NB4 (cell line): ENCODE data around the gene SNX22.

Experiments
- CTCF ChIP-seq: IDR thresholded peaks from one replicate; pipeline ENCODE4 v1.5.1; 2012; ENCODE audit warnings: low read depth, low read length
- MYC ChIP-seq: IDR thresholded peaks from 2 replicates; pipeline ENCODE4 v1.6.1; 2011; ENCODE audit warnings: low read depth, low read length
- POLR2A ChIP-seq: IDR thresholded peaks from 2 replicates; pipeline ENCODE4 v1.6.1; 2011; ENCODE audit warnings: mild to moderate bottlenecking; ENCODE audit not compliant: insufficient read length; ENCODE audit errors: extremely low read depth

DNA sequence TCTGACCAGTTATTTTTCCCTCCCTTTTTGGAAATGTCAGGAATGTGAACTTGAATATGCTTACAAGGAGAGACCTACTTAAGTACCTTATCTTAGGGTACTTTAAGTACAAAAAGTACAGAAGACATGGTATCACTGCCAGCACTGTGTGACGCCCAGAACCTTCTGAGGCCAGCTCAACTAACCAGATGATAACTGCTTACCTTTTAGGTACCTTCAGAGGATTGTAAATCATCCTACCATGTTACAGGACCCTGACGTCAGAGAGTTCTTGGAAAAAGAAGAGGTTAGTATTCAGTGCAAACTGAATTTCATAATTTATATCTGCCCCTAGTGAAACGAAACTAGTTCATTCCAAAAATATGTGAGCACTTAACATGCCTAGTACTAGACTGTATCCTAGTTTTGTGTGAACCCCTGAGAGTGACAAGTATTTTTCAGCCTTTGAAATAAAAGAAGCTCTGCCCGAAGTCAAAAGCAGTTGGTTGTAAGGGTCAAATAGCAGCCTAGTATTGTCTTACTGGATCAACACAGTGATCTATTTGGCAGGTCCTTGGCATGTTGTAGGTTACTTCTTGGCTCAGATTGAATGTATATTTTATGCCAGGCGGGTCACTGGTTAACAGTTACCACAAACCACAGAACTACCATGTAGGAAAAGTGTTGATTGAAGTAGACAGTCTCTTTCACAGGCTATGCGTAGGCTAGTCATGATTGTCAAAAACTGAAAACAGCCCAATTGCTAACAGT lies 23.8 kb upstream of the SNX22 start:
- TF ChIP-seq POLR2A (no peak), CTCF (no peak), MYC (no peak)
